K562 (cell line): ENCODE measurements around the gene UVRAG.

Experiments
- ESRRA ChIP-seq: fragments of 450-650 bp; IDR thresholded peaks from 2 replicates; pipeline ENCODE4 v1.6.1; 2014; ENCODE audit warnings: low read depth, mild to moderate bottlenecking, moderate library complexity, borderline replicate concordance
- KDM1A ChIP-seq, 2 experiments: fragments of 450-650 bp; IDR thresholded peaks; 2 replicates each; pipeline ENCODE4 v1.6.1; 2016; ENCODE audit warnings: mild to moderate bottlenecking in 2 of 2
- RB1 ChIP-seq: fragments of 450-650 bp; IDR thresholded peaks from 2 replicates; pipeline ENCODE4 v1.6.1; 2017; ENCODE audit warnings: low read depth, mild to moderate bottlenecking
- ZBTB1 ChIP-seq: sonication (generic); formaldehyde crosslinking; IDR thresholded peaks from 2 replicates; pipeline ENCODE4 v1.8.1; 2023; ENCODE audit warnings: missing genetic modification reagents, low read depth, mild to moderate bottlenecking, borderline replicate concordance
- TF ChIP-seq, protein P1 (sequence below), 3 experiments: IDR thresholded peaks in 2 of 3; conservative IDR thresholded peaks in 1 of 3; 2 replicates each; pipeline ENCODE4 v1.5.1; 2011 to 2012; ENCODE audit warnings: low read length in 3 of 3, mild to moderate bottlenecking in 3 of 3, control low read depth in 2 of 3, improper control_type of control experiment in 1 of 3, inconsistent platforms in 1 of 3, low read depth in 1 of 3, mixed read lengths in 1 of 3, moderate library complexity in 1 of 3; ENCODE audit not compliant: insufficient read depth in 2 of 3
- TF ChIP-seq, protein P2 (sequence below), 2 experiments: fragments of 450-650 bp in 1 of 2; sonication (generic) in 1 of 2; formaldehyde crosslinking in 1 of 2; IDR thresholded peaks; 2 replicates each; pipeline versions ENCODE4 v1.7.1 to v1.9.0; 2016 to 2022; ENCODE audit warnings: inconsistent platforms in 1 of 2, mild to moderate bottlenecking in 1 of 2, missing genetic modification reagents in 1 of 2

DNA sequence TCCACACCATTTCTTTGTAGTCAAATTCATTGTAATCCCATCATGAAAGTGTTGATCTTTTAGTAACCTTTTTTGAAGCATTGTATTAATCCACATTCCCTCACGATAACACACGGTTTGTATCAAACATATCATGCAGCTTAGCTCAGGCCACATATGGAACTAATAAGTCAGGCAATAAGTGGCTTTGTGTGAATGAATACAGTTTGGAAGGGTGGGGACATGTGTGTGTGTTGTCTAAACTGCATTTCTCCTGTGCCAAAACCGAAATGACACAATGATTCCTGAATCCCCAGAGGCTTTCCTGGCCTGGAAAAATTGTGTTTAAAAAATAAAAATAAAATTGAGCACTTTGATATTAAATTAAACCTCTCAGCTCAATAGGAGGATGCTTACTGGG lies 293.0 kb downstream of the UVRAG start:
- TF ChIP-seq, protein P1, sequence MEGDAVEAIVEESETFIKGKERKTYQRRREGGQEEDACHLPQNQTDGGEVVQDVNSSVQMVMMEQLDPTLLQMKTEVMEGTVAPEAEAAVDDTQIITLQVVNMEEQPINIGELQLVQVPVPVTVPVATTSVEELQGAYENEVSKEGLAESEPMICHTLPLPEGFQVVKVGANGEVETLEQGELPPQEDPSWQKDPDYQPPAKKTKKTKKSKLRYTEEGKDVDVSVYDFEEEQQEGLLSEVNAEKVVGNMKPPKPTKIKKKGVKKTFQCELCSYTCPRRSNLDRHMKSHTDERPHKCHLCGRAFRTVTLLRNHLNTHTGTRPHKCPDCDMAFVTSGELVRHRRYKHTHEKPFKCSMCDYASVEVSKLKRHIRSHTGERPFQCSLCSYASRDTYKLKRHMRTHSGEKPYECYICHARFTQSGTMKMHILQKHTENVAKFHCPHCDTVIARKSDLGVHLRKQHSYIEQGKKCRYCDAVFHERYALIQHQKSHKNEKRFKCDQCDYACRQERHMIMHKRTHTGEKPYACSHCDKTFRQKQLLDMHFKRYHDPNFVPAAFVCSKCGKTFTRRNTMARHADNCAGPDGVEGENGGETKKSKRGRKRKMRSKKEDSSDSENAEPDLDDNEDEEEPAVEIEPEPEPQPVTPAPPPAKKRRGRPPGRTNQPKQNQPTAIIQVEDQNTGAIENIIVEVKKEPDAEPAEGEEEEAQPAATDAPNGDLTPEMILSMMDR (IDR thresholded peaks at IDR 0.05 in 2 of 3, conservative IDR thresholded peaks at IDR 0.05 in 1 of 3; ENCODE audit: insufficient read depth in 2 of 3, low read depth in 1 of 3, low read length in 3 of 3): no peak
- no peak for TF ChIP-seq ZBTB1
- no peak for TF ChIP-seq RB1
- TF ChIP-seq ESRRA: no peak
- TF ChIP-seq KDM1A (IDR thresholded peaks at IDR 0.05): no peak
- TF ChIP-seq, protein P2, sequence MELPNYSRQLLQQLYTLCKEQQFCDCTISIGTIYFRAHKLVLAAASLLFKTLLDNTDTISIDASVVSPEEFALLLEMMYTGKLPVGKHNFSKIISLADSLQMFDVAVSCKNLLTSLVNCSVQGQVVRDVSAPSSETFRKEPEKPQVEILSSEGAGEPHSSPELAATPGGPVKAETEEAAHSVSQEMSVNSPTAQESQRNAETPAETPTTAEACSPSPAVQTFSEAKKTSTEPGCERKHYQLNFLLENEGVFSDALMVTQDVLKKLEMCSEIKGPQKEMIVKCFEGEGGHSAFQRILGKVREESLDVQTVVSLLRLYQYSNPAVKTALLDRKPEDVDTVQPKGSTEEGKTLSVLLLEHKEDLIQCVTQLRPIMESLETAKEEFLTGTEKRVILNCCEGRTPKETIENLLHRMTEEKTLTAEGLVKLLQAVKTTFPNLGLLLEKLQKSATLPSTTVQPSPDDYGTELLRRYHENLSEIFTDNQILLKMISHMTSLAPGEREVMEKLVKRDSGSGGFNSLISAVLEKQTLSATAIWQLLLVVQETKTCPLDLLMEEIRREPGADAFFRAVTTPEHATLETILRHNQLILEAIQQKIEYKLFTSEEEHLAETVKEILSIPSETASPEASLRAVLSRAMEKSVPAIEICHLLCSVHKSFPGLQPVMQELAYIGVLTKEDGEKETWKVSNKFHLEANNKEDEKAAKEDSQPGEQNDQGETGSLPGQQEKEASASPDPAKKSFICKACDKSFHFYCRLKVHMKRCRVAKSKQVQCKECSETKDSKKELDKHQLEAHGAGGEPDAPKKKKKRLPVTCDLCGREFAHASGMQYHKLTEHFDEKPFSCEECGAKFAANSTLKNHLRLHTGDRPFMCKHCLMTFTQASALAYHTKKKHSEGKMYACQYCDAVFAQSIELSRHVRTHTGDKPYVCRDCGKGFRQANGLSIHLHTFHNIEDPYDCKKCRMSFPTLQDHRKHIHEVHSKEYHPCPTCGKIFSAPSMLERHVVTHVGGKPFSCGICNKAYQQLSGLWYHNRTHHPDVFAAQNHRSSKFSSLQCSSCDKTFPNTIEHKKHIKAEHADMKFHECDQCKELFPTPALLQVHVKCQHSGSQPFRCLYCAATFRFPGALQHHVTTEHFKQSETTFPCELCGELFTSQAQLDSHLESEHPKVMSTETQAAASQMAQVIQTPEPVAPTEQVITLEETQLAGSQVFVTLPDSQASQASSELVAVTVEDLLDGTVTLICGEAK (IDR thresholded peaks at IDR 0.05): no peak
- TF ChIP-seq, protein P2 (CRISPR knock-in tag; IDR thresholded peaks at IDR 0.05): no peak
